ENCODE measurements around the gene C2orf69.

The C2orf69 gene

GRCh38 chr2:199914372-199914958 is 3.4 kb downstream of the C2orf69 start:
- DNase-seq (ENCODE audit: low spot score): no peak

GRCh38 chr2:199916980-199917379 is 5.9 kb downstream of the C2orf69 start:
- DNase-seq (ENCODE audit: low spot score): no peak

- no peak for DNase-seq (ENCODE audit: low spot score)
Measured at GRCh38 chr2:199922856-199923255, 11.8 kb downstream of the C2orf69 start.

- no peak for DNase-seq (ENCODE audit: low spot score)
Measured at GRCh38 chr2:199923924-199924323, 12.8 kb downstream of the C2orf69 start.

- DNase-seq (ENCODE audit: low spot score): no peak
Measured at GRCh38 chr2:199926806-199927205, 15.7 kb downstream of the C2orf69 start.

GRCh38 chr2:199928226-199928625 is 17.1 kb downstream of the C2orf69 start:
- no peak for DNase-seq (ENCODE audit: low spot score)

GRCh38 chr2:199928626-199929025 is 17.5 kb downstream of the C2orf69 start:
- DNase-seq (ENCODE audit: low spot score): no peak

GRCh38 chr2:199929262-199929661 is 18.2 kb downstream of the C2orf69 start:
- DNase-seq (ENCODE audit: low spot score): no peak

GRCh38 chr2:199932312-199932855 is 21.3 kb downstream of the C2orf69 start:
- no peak for DNase-seq (ENCODE audit: low spot score)

GRCh38 chr2:199933466-199933865 is 22.4 kb downstream of the C2orf69 start:
- DNase-seq (ENCODE audit: low spot score): no peak

GRCh38 chr2:199936554-199936953 is 25.5 kb downstream of the C2orf69 start:
- no peak for DNase-seq (ENCODE audit: low spot score)

- DNase-seq (ENCODE audit: low spot score): no peak
Measured at GRCh38 chr2:199940373-199940772, 29.3 kb downstream of the C2orf69 start.

GRCh38 chr2:199943373-199943772 is 32.3 kb downstream of the C2orf69 start:
- DNase-seq (ENCODE audit: low spot score): no peak

GRCh38 chr2:199946196-199946595 is 35.1 kb downstream of the C2orf69 start:
- no peak for DNase-seq (ENCODE audit: low spot score)

GRCh38 chr2:199946836-199947235 is 35.7 kb downstream of the C2orf69 start:
- DNase-seq (ENCODE audit: low spot score): no peak

- DNase-seq (ENCODE audit: low spot score): no peak
Measured at GRCh38 chr2:199950396-199950795, 39.3 kb downstream of the C2orf69 start.

GRCh38 chr2:199951023-199951422 is 39.9 kb downstream of the C2orf69 start:
- no peak for DNase-seq (ENCODE audit: low spot score)

- DNase-seq (ENCODE audit: low spot score): no peak
Measured at GRCh38 chr2:199955007-199955338, 43.9 kb downstream of the C2orf69 start.

GRCh38 chr2:199955339-199956061 is 44.4 kb downstream of the C2orf69 start, which contains the start of the genes MAIP1 and TYW5:
Gene MAIP1, plus strand, starts transcription at chr2:199955582. Its CDS starts 217 bp downstream, at chr2:199955799.
Gene TYW5, minus strand, starts transcription at chr2:199955491. Its CDS starts 21 bp downstream, at chr2:199955470.
- peak; percentile 70 for DNase-seq (ENCODE audit: low spot score)

- no peak for DNase-seq (ENCODE audit: low spot score)
Measured at GRCh38 chr2:199956062-199956380, 44.9 kb downstream of the C2orf69 start.

- DNase-seq (ENCODE audit: low spot score): no peak
Measured at GRCh38 chr2:199958014-199958413, 46.9 kb downstream of the C2orf69 start.

- DNase-seq (ENCODE audit: low spot score): no peak
Measured at GRCh38 chr2:199962203-199962602, 51.1 kb downstream of the C2orf69 start.

- no peak for DNase-seq (ENCODE audit: low spot score)
Measured at GRCh38 chr2:199966405-199966804, 55.3 kb downstream of the C2orf69 start.

GRCh38 chr2:199966976-199967375 is 55.9 kb downstream of the C2orf69 start:
- no peak for DNase-seq (ENCODE audit: low spot score)
